GM19467 (cell line): ENCODE measurements around the gene MPL.

ENCODE experiments used
- ATAC-seq: cut with Tn5 transposase; IDR thresholded peaks from one replicate; pipeline ENCODE4 v1.9.1; 2021; ENCODE audit warnings: mild to moderate bottlenecking, moderate library complexity; ENCODE audit not compliant: unreplicated experiment

The MPL gene

DNA sequence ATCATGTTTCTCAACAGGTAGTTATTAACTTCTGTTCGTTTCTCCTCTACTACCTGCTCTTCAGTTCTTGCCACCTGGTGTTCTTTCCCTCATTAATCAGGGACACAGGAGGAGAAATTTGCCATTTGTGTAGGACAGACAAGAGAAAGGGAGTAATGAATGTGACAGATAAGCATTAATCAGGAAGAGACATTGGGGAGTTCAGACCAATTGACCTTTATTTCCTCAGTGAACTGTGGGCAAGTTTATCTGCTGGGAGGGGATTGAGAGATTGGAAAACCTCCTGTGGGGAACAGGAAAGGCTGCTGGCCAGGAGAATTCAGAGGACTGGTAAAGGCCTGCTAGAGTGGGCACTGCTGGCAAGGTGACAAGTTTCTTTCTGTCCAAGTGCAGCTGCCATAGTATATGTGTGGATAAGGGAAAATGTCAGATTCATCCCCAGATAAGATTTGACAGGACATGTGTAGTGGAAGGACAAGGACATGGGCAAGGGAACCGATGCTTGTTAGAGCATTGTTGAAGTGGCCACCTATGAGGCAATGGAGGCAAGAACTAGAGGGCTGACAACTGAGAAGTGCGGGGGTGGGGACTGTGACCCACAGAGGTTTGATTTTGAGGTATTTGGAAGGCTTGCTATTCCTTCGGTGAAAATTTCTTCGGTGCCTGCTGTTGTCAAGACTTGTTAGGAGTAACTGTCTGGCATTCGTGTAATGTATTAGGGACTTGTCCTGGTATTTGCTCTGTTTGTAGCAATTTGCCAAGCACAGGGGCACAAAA, 64.7 kb downstream of the MPL start:
- ATAC-seq = no peak
